Measurements from ENCODE around the gene KLRC3.
A peak's percentile ranks its signal among the peaks of the same experiment; 100 is the strongest.
"Not testable (repeated sequence)": the region's sequence is repeated elsewhere in the genome, so short reads cannot be mapped to it uniquely, and the experiment has no call there.

Gene KLRC3

DNA sequence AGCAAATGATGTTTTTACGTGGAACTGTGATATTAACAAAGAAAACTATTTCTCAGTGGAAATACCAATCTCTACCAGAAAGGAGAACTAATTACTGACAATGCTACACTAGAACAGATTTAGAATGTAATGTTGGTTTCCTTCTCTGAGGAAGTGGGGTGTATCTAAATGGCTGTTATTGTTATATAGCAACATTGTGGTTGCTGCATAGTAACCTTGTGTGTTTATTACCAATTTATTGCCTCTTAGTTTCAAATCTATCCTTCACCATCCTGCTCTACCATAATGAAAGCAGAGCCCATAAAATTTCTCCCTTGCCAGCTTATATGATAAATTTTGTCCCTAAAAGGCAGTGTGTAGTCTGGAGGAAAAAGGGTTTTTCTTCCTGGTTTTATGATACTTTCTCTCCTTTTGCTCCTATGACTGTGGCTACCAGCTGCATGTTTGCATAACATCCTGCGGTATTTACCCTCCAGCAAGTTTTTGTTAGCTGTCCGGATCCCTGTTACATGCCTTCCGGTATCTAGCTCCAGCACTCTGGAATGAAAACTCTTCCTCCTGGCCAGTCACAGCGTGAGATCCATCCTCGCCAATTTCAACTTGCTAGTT is 24.9 kb downstream of the KLRC3 start:
- peak; percentile 94 for DNase-seq (ENCODE audit: low read depth)
- TF ChIP-seq, protein P1, sequence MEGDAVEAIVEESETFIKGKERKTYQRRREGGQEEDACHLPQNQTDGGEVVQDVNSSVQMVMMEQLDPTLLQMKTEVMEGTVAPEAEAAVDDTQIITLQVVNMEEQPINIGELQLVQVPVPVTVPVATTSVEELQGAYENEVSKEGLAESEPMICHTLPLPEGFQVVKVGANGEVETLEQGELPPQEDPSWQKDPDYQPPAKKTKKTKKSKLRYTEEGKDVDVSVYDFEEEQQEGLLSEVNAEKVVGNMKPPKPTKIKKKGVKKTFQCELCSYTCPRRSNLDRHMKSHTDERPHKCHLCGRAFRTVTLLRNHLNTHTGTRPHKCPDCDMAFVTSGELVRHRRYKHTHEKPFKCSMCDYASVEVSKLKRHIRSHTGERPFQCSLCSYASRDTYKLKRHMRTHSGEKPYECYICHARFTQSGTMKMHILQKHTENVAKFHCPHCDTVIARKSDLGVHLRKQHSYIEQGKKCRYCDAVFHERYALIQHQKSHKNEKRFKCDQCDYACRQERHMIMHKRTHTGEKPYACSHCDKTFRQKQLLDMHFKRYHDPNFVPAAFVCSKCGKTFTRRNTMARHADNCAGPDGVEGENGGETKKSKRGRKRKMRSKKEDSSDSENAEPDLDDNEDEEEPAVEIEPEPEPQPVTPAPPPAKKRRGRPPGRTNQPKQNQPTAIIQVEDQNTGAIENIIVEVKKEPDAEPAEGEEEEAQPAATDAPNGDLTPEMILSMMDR (conservative IDR thresholded peaks at IDR 0.05; ENCODE audit: low read depth, low read length), result no peak
- H3K4me3 ChIP-seq (ENCODE audit: low read depth, low read length), result no peak overlapping the region

DNA sequence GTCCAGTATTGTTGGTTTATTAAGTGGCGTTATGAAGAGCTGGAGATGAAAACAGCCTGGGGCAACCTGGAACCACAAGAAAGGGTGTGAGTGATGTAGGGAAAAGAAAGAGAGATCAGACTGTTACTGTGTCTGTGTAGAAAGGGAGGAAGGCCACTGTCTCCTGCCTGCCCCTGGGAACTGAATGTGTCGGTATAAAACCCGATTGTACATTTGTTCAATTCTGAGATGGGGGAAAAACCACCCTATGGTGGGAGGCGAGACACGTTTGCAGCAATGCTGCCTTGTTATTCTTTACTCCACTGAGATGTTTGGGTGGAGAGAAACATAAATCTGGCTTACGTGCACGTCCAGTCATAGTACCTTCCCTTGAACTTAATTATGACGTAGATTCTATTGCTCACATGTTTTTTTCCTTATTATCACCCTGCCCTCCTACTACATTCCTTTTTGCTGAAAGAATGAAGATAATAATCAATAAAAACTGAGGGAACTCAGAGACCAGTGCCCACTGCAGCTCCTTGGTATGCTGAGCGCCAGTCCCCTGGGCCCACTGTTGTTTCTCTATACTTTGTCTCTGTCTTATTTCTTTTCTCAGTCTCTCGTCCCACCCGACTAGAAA is 25.8 kb downstream of the KLRC3 start:
- not testable (repeated sequence) for H3K4me3 ChIP-seq (ENCODE audit: low read depth, low read length); DNase-seq (ENCODE audit: low read depth)

DNA sequence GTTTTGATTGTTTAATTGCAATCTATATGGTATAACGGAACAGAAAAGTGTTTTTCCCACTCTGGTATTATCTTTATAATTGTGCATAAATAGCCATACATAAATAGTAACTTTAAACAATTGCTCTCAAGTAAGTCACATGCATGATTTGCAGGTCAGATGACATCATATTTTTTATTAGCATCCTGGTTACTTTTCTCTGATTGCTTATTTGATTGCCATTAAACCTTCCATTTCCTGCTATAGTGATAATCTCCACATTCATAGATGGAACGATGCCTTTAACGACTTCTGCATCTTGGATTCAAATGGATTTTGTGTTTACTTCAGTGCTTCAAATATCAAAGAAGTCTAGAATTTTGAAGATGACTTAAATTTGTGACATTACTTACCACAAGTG is 27.1 kb downstream of the KLRC3 start:
- DNase-seq (ENCODE audit: low read depth), result no peak
- TF ChIP-seq, protein P1 (conservative IDR thresholded peaks at IDR 0.05; ENCODE audit: low read depth, low read length), result no peak
- H3K4me3 ChIP-seq (ENCODE audit: low read depth, low read length), result no peak overlapping the region

DNA sequence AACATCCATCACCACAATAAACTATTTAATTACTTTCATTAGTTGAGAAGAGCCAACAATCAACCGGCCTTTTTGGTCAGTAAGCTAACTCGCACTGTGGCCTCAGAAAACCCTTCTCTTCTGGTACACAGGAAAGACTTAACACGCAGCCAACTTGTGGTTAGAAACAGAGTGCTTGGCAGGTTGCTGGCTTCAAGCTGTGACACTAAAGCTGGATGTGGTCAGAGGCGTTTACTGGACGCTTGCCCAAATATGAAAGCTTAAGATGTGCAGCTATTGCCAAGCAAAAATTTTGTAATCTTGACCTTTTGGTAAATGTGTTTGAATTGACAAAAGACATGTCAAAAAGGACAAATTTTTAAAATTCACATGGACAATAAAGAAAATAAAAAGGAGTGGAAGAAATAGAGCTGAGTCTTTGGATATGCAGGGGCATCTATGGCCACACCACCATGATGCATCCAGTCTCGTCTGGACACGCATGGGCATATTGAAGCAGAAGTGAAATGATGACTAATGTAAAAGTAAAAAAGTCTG is 27.9 kb downstream of the KLRC3 start:
- no peak overlapping the region for H3K4me3 ChIP-seq (ENCODE audit: low read depth, low read length)
- TF ChIP-seq, protein P1 (conservative IDR thresholded peaks at IDR 0.05; ENCODE audit: low read depth, low read length), result no peak
- DNase-seq (ENCODE audit: low read depth), result peak; percentile 100

DNA sequence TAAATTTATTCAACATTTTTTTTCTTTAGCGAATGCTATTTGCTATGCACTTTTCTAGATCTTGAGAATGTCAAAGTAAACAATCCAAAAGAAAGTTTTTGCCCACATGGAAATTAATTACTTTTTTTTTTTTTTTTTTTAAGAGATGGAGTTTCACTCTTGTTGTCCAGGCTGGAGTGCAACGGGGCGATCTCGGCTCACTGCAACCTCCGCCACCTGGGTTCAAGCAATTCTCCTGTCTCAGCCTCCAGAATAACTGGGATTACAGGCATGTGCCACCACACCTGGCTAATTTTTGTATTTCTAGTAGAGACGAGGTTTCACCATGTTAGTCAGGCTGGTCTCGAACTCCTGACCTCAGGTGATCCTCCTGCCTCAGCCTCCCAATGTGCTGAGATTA is 29.4 kb downstream of the KLRC3 start:
- not testable (repeated sequence) for H3K4me3 ChIP-seq (ENCODE audit: low read depth, low read length); DNase-seq (ENCODE audit: low read depth)

DNA sequence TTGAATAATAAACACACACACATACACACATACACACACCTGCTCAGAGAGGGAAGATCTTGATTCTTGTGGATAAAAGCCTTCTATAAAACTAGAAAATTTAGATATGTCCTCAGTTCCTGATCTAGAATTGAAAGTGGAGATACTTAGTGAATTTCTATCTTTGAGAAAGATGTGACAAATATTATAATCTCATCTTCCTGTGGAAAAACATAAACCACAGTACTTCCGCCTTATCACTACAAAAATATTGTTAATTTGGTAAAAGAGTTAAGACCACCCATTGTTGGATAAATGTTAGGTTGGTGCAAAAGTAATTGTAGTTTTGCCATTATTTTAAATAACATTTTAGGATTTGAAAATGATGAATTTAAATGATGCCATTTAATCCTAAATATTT is 30.5 kb downstream of the KLRC3 start, which contains the start of gene KLRK1:
TSS of gene KLRK1 (minus strand) at position 138 of the 400 bp plus-strand sequence. CDS start 1,231 bp downstream, outside the sequence.
- DNase-seq (ENCODE audit: low read depth), result no peak
- TF ChIP-seq, protein P1 (conservative IDR thresholded peaks at IDR 0.05; ENCODE audit: low read depth, low read length), result no peak
- H3K4me3 ChIP-seq (ENCODE audit: low read depth, low read length), result no peak within 1 kb of the TSS

DNA sequence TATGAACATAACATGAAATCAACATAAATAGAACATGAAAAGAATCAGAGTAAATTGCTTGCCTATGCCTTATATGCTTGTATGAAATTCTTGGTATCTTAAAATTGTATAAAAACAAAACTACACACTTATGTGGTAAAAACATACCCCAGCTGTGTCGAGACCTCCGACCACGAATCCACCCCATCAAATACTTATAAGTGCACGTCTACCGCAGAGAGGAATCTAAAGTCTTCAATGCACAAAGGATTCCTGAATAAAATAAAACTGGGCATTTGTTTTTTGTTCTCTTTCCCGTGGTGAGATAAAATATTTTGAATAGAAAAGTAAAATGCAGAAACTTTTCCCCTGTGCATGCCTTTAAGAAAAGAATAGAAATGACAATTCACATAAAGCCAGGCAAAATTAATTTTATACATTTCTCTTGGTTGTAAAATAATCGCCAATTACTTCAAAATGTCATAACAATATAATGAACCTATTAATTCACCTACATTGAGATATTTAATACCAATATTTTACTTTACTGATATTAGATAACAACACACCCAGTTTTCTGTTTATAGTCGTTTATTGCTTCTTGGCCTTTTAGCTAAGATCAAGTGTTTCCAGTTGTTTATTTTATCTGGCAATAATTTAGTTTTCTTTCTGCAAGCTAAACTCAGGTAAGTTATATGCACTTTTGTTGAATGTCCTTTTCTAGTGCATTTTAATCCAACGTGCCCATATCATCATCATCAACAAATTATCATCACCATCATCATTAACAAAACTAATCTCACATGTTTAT is 31.6 kb downstream of the KLRC3 start:
- TF ChIP-seq, protein P1 (conservative IDR thresholded peaks at IDR 0.05; ENCODE audit: low read depth, low read length), result no peak
- no peak overlapping the region for H3K4me3 ChIP-seq (ENCODE audit: low read depth, low read length)
- peak; percentile 71 for DNase-seq (ENCODE audit: low read depth)

DNA sequence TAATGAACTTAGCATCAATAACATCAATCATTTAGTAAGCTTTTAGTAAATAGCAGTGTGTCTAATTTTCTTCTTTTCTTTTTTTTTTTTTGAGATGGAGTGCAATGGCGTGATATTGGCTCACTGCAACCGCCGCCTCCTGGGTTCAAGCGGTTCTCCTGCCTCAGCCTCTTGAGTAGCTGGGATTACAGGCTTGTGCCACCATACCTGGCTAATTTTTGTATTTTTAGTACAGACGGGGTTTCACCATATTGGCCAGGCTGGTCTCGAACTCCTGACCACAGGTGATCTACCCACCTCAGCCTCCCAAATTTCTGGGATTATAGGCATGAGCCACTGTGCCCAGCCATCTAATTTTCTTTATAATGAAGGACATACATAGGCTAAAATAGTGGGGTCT is 32.9 kb downstream of the KLRC3 start:
- H3K4me3 ChIP-seq (ENCODE audit: low read depth, low read length); DNase-seq (ENCODE audit: low read depth): not testable (repeated sequence)

Data from choroid plexus epithelial cell (primary cell).